CD1c-positive myeloid dendritic cell (primary cell): ENCODE measurements around the gene WWOX.
A peak's percentile ranks its signal among the peaks of the same experiment; 100 is the strongest.

Source experiments
- DNase-seq: peaks from one replicate; pipeline ENCODE4 v3.0.0-alpha.2; 2016; ENCODE audit errors: extremely low spot score

Gene WWOX

DNA sequence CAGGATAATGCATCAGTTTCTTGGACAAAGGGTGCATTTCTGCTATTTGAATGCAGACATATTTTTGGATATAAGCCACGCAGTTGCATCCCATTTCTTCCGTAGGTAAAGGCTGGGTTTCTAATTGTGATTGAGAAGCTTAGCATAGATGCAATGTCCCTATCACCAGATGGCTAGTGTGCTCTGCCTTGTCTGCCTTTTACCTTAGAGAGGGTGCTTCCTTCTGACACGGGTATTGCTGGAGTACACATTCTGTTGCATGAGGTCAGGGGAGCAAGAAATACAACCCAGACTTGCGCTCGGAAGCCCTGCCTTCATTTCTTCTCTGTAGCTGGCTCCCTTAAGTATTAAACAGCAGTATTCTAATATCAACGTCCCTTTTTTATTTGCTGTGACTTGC, 337.4 kb downstream of the WWOX start:
- no peak for DNase-seq

- peak; percentile 19 for DNase-seq
Measured at GRCh38 chr16:78437352-78437968, 338.0 kb downstream of the WWOX start.

DNA sequence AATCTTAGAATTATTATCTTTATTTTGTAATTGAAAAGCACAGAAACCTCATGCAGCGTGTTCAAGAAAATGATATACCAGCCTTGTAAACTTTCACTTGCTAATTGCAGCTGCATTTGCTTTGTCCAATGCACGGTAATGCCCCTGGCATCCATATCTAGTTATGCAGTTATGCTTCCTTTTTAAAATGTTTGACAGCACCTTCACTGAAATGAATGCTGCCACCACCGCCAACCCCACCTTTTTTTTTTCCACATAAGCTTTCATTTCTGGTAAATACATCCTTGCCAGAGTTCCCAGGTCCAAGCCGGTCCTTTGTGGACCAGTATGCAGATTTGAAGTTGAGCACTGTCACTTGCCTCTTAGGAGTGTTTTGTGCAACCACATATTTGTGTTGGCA, 338.8 kb downstream of the WWOX start:
- DNase-seq: no peak

- DNase-seq: no peak
Measured at GRCh38 chr16:78438632-78439031, 339.2 kb downstream of the WWOX start.

DNA sequence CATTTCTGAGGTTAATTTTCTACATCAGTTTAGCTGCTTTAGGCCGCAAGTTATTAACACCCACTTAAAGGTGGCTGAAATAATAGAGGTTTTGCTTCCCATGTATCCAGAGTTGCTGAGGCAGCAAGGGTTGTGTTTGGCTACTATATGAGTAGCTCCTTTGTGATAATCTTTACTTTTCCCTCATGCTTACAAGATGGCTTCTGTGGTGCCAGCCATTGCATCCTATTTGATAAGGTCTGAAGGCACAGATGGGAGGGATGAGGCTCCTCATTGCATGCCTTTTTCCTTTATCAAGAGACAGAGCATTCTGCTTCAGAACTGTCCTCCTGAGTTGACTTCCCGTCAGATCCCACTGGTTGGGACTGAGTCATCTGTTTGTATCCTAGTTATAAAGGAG, 340.2 kb downstream of the WWOX start:
- DNase-seq: no peak

DNA sequence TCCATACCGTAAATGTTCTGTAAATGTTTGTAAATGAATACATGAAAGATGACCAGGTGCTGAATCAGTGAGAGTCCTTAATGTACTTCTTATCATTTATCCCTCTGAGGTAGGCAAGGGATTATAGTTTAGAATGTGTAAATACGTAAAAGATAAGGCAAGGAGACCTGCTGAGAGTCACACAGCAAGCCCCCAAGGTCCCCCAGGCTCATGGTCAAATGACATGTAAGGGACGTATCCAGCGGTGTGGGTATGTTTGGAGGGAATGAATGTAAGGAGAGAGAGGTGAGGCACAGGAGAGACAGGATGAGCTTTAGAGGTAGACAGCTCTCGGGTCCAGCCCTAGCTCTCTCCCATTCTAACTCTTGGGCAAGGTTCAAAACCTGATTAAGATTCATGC, 341.8 kb downstream of the WWOX start:
- DNase-seq: no peak

- no peak for DNase-seq
Measured at GRCh38 chr16:78443542-78444364, 344.3 kb downstream of the WWOX start.

DNA sequence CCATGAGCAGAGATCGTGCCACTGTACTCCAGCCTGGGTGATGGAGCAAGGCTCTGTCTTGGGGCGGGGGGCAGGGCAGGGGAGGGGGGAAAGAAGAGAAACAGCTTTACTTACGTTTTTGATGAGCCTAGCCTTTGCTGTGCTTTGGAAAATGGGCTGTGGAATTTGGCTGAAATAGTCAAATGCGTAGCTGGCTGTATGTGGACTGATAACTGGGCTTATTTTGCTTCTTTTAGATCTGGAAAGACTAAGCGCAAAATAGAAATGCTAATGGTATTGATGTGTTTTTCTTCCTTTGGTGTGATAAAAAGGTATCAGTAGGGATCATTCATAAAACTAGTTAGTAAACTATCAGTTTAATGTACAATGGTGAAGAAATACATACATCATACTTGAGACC, 346.4 kb downstream of the WWOX start:
- no peak for DNase-seq

- DNase-seq: no peak
Measured at GRCh38 chr16:78446486-78446885, 347.0 kb downstream of the WWOX start.

GRCh38 chr16:78446992-78447563, 347.6 kb downstream of the WWOX start:
- no peak for DNase-seq

DNA sequence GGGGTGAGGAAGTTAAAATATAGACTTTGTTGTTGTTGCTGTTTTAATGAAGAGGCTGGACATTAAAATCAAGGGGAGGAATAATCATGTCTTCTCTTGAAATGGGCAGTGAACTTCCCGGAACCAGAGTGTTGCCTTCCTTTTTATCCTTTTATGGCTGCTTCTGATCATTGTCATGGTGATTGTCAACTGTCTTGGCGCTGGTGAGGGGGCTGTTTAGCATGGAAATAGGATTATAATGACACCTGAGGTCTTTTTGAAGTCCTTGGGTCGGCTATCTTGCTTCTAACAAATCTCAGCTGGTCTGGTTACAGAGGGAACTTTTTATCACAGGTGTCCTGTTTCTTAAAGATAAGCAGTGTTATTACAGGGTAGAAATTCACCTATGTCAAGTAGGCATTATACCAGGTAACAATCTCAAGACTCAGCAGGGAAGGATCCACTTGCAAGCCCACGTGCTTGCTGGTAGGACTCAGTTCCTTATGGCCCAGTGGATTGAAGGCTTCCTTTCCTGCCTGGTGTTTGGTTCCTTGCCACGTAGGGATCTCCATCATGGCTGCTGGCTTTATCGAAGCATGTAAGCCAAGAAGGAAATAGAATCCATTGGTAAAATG, 349.3 kb downstream of the WWOX start:
- no peak for DNase-seq

DNA sequence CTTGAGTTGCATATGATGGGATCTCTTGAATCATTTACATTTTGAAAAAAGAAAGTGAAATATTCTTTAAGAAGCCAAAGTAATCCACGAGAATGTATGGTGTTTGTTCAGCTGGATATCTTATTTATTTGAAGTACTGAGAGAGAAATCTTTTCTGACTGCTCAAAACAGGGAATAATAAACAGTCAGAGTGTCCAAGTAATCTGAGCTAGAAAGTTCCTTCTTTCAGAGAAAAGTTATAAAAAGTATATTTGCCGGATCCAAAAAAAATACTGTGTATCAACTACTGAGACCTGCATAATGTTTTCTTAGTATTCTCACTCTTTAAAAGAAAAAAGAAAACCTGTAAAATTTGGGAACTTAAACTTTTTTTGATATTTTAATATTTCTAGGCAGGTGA, 350.8 kb downstream of the WWOX start:
- DNase-seq: no peak

DNA sequence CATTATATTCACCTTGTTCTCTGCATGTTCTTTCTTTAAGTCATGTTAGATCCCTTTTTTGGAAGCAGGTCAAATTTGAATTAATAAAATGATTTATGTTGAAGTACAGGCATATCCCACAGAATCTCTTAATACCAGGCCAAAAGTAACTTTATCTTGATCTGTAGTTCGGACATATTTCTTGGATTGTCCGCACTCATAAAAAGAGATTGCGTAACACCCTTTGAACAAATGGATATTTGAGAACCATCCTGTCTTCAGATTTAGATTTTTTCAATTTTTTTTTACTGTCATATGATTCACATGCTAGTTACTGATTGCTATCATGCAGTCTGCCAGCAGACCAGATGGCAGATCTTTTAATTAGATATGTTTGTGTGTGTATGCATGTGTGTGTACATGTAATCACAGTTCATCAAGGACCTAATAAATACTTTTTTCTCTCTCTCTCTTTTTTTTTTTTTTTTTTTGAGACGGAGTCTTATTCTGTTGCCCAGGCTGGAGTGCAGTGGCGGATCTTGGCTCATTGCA, 352.6 kb downstream of the WWOX start:
- no peak for DNase-seq

- no peak for DNase-seq
Measured at GRCh38 chr16:78455861-78456260, 356.4 kb downstream of the WWOX start.

GRCh38 chr16:78458588-78458987, 359.1 kb downstream of the WWOX start:
- DNase-seq: no peak

DNA sequence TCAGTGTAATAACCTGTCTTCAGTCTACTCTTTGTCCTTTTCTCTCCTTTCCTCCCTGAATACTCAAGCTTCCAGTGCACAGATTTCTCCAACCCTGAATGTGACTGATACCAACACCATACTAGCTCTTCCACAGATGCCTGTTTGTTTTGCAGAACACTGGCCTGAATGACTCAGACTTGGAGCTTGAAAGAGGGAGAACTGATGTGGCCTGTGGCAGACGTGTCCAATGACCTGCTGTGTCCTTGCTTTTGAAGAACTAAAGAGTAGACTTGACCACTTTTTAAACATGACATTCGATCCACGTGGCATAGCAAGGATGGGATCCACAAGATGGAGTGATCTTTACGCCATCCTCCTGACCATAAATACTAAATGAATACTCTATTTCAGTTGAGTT, 361.0 kb downstream of the WWOX start:
- no peak for DNase-seq

- no peak for DNase-seq
Measured at GRCh38 chr16:78461087-78461486, 361.6 kb downstream of the WWOX start.

DNA sequence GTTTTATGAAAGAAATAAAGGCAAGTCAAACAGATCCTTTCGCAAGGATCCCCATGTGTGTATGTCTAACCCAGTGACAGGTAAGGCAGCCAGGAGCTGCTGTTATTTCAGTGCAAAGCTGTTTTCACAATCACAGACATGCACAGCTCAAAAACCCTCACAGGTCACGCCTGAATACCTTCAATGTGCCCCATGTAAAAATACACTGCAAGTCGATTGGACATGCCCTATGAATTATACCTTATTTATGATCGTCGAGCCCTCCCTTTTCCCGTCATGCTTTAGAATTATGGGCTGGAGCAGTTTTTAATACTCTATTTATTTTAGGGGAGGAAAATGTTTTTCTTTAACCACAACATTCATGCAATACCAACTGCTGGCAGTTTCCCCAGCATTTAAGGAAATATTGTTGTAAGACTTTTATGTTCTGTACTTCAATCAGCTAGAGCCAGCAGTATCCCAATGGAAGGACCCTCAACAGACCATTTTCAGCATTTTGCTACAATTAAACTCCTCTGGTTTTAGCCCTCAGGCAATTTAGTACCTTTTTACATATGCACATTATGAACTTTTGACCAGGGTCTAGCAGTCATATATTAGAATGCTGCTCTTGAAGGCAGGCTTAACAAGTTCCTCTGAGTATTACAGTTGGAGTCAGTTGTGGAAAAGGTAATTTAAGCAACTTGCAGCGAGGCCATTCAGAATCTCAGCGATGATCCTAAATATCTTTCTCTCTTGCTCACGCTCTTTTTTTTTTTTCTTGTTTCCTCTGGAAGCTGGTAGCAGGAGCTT, 362.2 kb downstream of the WWOX start:
- no peak for DNase-seq

DNA sequence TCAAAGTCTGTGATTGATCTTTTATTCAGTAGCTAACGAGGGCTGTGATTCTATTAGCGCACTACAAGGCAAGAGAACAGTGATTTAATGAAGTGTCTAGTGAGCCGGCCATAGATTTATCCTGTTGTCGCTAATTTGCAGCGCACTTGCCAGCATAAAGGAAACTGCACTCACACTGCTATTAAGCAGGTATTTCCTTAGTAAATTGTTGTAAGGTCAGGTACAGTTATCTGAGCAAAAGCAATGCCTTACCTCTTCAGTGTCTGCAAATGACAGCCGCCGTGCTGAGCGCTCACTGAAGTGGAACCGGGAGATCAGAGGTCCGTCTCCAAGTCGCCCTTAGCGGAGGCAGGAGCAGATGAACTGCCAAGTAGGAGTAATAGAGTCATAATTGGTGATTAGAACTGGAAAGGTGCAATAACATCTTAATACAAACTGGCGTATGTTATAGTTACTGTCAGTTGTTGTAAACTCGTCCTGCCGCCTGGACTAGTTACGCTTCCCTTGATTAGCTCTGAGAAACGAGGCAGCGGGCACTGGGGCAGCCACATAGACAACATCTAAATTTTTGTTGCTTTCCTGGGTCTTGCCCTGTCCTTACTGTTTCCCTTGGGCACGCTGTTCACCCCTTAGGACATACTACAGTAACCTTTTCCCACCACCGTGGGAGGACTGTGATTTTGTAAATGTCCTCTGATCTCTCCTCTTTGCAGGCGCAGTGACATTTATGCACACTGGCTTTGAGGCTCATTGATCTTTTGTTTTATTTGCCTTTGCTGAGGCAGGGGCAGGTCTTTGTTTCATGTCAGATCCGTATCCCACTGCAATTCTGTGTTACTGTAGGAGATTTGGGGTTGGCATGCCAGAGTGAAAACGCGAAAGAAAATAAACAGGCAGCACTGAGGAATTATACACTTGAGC, 363.1 kb downstream of the WWOX start:
- DNase-seq: no peak

DNA sequence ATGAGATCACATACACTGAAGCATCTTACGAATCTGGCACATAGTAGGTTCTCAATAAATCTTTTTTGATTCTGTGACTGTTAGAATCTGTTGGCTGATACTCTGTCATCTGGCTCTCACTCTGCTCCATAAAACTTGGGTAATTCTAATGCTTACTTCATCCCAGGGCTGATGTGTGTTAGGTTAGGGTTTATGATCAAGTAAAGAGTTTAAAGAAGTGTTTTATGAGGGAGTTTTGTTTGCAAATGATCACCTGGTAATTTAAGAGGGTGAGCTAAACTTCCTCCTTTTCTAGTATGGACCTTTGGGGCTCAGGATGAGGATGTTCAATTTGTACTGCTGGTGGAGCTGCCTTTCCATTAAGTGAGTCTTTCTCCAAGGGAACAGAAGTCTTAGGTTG, 364.1 kb downstream of the WWOX start:
- DNase-seq: no peak

DNA sequence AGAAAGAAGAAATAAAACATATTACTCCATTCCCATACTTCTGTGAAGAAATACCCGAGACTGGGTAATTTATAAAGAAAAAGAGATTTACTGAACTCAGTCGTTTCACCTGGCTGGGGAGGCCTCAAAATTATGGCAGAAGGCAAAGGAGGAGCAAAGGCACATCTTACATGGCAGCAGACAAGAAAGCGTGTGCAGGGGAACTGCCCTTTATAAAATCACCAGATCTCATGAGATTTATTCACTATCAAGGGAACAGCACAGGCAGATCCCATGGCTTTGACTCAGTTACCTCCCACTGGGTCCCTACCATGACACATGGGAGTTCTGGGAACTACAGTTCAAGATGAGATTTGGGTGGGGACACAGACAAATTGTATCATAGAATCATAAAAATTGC, 365.4 kb downstream of the WWOX start:
- DNase-seq: no peak
